ENCODE data around the gene JAZF1. TPM values are rescaled to one million over a fixed set of nuclear protein-coding genes. Genes with fewer than 3 reads are reported as not detected.

Gene JAZF1
- total and polyA plus RNA-seq, 10 of the 15 experiments (the other 5 are each of a cell fraction or from before 2014, with no cell fraction given) = 0.04 to 0.82 (median 0.15) TPM; not detected in 3

DNA sequence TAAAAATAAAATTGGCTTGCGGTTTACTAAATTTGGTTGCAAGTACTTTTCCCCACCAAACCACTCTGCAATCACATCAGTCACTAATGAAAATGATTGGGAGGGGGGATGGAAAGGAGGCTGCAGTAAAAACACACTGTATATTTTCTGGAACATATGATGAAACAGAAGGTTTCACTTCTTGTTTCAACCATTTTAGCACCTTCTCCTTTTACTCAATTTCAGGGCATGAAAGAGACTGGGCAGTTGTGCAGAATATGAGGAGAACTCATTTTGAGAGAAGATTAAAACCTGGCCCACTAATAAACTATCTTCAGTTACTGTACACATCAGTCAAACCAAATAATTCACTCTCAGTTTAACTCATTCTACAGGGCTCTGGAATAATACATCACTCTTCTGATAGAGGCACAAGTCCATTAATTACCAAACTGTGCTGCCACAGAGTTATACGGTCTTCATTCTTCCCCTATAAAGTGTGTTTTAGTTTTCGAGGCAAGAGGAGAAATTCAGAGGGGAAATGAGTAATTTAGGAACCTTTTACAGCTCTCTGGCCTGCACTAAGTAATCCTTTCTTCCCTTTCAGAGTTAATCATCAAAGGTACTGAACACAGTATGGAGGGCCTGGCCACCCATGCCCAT lies 25.5 kb downstream of the JAZF1 start (continued):
- TF ChIP-seq, protein P1, sequence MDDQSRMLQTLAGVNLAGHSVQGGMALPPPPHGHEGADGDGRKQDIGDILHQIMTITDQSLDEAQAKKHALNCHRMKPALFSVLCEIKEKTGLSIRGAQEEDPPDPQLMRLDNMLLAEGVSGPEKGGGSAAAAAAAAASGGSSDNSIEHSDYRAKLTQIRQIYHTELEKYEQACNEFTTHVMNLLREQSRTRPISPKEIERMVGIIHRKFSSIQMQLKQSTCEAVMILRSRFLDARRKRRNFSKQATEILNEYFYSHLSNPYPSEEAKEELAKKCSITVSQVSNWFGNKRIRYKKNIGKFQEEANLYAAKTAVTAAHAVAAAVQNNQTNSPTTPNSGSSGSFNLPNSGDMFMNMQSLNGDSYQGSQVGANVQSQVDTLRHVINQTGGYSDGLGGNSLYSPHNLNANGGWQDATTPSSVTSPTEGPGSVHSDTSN (IDR thresholded peaks at IDR 0.05; ENCODE audit: insufficient replicate concordance, low read depth, low read length) = no peak
- TF ChIP-seq, protein P2, sequence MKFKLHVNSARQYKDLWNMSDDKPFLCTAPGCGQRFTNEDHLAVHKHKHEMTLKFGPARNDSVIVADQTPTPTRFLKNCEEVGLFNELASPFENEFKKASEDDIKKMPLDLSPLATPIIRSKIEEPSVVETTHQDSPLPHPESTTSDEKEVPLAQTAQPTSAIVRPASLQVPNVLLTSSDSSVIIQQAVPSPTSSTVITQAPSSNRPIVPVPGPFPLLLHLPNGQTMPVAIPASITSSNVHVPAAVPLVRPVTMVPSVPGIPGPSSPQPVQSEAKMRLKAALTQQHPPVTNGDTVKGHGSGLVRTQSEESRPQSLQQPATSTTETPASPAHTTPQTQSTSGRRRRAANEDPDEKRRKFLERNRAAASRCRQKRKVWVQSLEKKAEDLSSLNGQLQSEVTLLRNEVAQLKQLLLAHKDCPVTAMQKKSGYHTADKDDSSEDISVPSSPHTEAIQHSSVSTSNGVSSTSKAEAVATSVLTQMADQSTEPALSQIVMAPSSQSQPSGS (IDR thresholded peaks at IDR 0.05; ENCODE audit: low read length) = peak; percentile 88
- TF ChIP-seq, protein P3, sequence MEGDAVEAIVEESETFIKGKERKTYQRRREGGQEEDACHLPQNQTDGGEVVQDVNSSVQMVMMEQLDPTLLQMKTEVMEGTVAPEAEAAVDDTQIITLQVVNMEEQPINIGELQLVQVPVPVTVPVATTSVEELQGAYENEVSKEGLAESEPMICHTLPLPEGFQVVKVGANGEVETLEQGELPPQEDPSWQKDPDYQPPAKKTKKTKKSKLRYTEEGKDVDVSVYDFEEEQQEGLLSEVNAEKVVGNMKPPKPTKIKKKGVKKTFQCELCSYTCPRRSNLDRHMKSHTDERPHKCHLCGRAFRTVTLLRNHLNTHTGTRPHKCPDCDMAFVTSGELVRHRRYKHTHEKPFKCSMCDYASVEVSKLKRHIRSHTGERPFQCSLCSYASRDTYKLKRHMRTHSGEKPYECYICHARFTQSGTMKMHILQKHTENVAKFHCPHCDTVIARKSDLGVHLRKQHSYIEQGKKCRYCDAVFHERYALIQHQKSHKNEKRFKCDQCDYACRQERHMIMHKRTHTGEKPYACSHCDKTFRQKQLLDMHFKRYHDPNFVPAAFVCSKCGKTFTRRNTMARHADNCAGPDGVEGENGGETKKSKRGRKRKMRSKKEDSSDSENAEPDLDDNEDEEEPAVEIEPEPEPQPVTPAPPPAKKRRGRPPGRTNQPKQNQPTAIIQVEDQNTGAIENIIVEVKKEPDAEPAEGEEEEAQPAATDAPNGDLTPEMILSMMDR (IDR thresholded peaks at IDR 0.05 in 2 of 3, conservative IDR thresholded peaks at IDR 0.05 in 1 of 3; ENCODE audit: control insufficient read depth in 2 of 3, extremely low read depth in 1 of 3, insufficient read depth in 1 of 3, low read depth in 3 of 3, low read length in 3 of 3) = no peak
- TF ChIP-seq EP300 (IDR thresholded peaks at IDR 0.05; ENCODE audit: borderline replicate concordance in 1 of 2, control insufficient read depth in 1 of 2, low read depth in 2 of 2, low read length in 2 of 2) (peak; percentile 89), BMI1 (IDR thresholded peaks at IDR 0.05; ENCODE audit: borderline replicate concordance) (peak; percentile 80), MTA2 (IDR thresholded peaks at IDR 0.05; ENCODE audit: low read depth) (peak; percentile 97), BACH1 (IDR thresholded peaks at IDR 0.05; ENCODE audit: borderline replicate concordance) (peak; percentile 62; the same call in 1 of the 2 replicates), RAD21 (IDR thresholded peaks at IDR 0.05; ENCODE audit: insufficient read depth, low read depth, low read length) (no peak), SRF (IDR thresholded peaks at IDR 0.05; ENCODE audit: low read depth in 2 of 2, low read length in 2 of 2) (0 out of 4 replicates have a peak, but pooled peaks of 1 of the 2 experiments have one; percentile 40), SREBF1 (IDR thresholded peaks at IDR 0.05; ENCODE audit: low read length) (0 out of 2 replicates have a peak, but pooled peaks have one; percentile 41), MEF2B (IDR thresholded peaks at IDR 0.05; ENCODE audit: partially characterized antibody, poor library complexity, severe bottlenecking) (peak; percentile 93), CBFB (IDR thresholded peaks at IDR 0.05; ENCODE audit: low read depth) (peak; percentile 93), RB1 (IDR thresholded peaks at IDR 0.05; ENCODE audit: borderline replicate concordance) (no peak), NFIC (IDR thresholded peaks at IDR 0.05; ENCODE audit: low read depth, low read length) (peak; percentile 98), SIX5 (IDR thresholded peaks at IDR 0.05; ENCODE audit: low read depth, low read length, severe bottlenecking) (no peak), SUPT20H (IDR thresholded peaks at IDR 0.05; ENCODE audit: borderline replicate concordance, control insufficient read depth, low read depth, low read length) (no peak), MXI1 (IDR thresholded peaks at IDR 0.05; ENCODE audit: low read depth, low read length) (no peak), HDGF (IDR thresholded peaks at IDR 0.05) (no peak), HDAC6 (IDR thresholded peaks at IDR 0.05; ENCODE audit: unreplicated experiment) (no peak)
- TF ChIP-seq, protein P4, sequence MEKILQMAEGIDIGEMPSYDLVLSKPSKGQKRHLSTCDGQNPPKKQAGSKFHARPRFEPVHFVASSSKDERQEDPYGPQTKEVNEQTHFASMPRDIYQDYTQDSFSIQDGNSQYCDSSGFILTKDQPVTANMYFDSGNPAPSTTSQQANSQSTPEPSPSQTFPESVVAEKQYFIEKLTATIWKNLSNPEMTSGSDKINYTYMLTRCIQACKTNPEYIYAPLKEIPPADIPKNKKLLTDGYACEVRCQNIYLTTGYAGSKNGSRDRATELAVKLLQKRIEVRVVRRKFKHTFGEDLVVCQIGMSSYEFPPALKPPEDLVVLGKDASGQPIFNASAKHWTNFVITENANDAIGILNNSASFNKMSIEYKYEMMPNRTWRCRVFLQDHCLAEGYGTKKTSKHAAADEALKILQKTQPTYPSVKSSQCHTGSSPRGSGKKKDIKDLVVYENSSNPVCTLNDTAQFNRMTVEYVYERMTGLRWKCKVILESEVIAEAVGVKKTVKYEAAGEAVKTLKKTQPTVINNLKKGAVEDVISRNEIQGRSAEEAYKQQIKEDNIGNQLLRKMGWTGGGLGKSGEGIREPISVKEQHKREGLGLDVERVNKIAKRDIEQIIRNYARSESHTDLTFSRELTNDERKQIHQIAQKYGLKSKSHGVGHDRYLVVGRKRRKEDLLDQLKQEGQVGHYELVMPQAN (conservative IDR thresholded peaks at IDR 0.05) = no peak
- TF ChIP-seq, protein P5, sequence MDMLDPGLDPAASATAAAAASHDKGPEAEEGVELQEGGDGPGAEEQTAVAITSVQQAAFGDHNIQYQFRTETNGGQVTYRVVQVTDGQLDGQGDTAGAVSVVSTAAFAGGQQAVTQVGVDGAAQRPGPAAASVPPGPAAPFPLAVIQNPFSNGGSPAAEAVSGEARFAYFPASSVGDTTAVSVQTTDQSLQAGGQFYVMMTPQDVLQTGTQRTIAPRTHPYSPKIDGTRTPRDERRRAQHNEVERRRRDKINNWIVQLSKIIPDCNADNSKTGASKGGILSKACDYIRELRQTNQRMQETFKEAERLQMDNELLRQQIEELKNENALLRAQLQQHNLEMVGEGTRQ (IDR thresholded peaks at IDR 0.05; ENCODE audit: borderline replicate concordance, low read depth, low read length) = no peak
